HepG2 (cell line): ENCODE results near the gene OASL. TPM values are rescaled to one million over a fixed set of nuclear protein-coding genes. Genes with fewer than 3 reads are reported as not detected.

Experiments used
- ADNP ChIP-seq: sonication (generic); formaldehyde crosslinking; IDR thresholded peaks from 2 replicates; pipeline ENCODE4 v1.4.0; 2020; ENCODE audit warnings: missing genetic modification reagents
- BCLAF1 ChIP-seq: fragments of 450-650 bp; IDR thresholded peaks from 2 replicates; pipeline ENCODE4 v1.6.1; 2017; ENCODE audit warnings: mild to moderate bottlenecking
- CENPBD1 ChIP-seq: sonication (generic); formaldehyde crosslinking; IDR thresholded peaks from 2 replicates; pipeline ENCODE4 v1.8.0; 2022; ENCODE audit warnings: missing genetic modification reagents, low read depth, mild to moderate bottlenecking, borderline replicate concordance
- FOXO4 ChIP-seq: sonication (generic); formaldehyde crosslinking; conservative IDR thresholded peaks from 2 replicates; pipeline ENCODE4 v1.8.1; 2023; ENCODE audit warnings: missing genetic modification reagents
- GPBP1L1 ChIP-seq: sonication (generic); formaldehyde crosslinking; IDR thresholded peaks from 2 replicates; pipeline ENCODE4 v1.5.0; 2020; ENCODE audit warnings: mild to moderate bottlenecking, missing genetic modification reagents
- HCFC1 ChIP-seq: fragments of 150-350 bp; IDR thresholded peaks from 2 replicates; pipeline ENCODE4 v1.6.1; 2014; ENCODE audit warnings: low read depth, low read length
- KAT8 ChIP-seq: IDR thresholded peaks from 2 replicates; pipeline ENCODE4 v1.6.1; 2016; ENCODE audit warnings: missing genetic modification reagents, missing compliant biosample characterization
- MYPOP ChIP-seq: sonication (generic); formaldehyde crosslinking; IDR thresholded peaks from 2 replicates; pipeline ENCODE4 v1.8.1; 2023; ENCODE audit warnings: mild to moderate bottlenecking, moderate library complexity, missing genetic modification reagents
- RFX3 ChIP-seq: IDR thresholded peaks from 2 replicates; pipeline ENCODE4 v1.6.1; 2016; ENCODE audit warnings: missing biosample characterization, missing genetic modification reagents
- RFXAP ChIP-seq: sonication (generic); formaldehyde crosslinking; IDR thresholded peaks from 2 replicates; pipeline ENCODE4 v1.4.0; 2020; ENCODE audit warnings: missing genetic modification reagents, borderline replicate concordance
- SKI ChIP-seq: fragments of 450-650 bp; IDR thresholded peaks from one replicate; pipeline ENCODE4 v1.6.1; 2018; ENCODE audit warnings: mild to moderate bottlenecking; ENCODE audit not compliant: partially characterized antibody
- SRF ChIP-seq: IDR thresholded peaks from 2 replicates; pipeline ENCODE4 v1.6.1; 2011; ENCODE audit warnings: mild to moderate bottlenecking, low read depth, low read length, moderate library complexity
- SRSF9 ChIP-seq: fragments of 200-400 bp; formaldehyde crosslinking; IDR thresholded peaks from 2 replicates; pipeline ENCODE4 v1.6.1; 2018; ENCODE audit warnings: borderline replicate concordance, mild to moderate bottlenecking, low read depth, low read length; ENCODE audit not compliant: insufficient read depth, poor library complexity, severe bottlenecking
- TBX3 ChIP-seq: fragments of 450-650 bp; IDR thresholded peaks from 2 replicates; pipeline ENCODE4 v1.6.1; 2017; ENCODE audit warnings: antibody characterized with exemption, mild to moderate bottlenecking, inconsistent platforms, borderline replicate concordance
- TCF7L2 ChIP-seq: IDR thresholded peaks from 2 replicates; pipeline ENCODE4 v1.6.1; 2011; ENCODE audit warnings: mild to moderate bottlenecking, low read depth, low read length, moderate library complexity
- TGIF2 ChIP-seq: IDR thresholded peaks from 2 replicates; pipeline ENCODE4 v1.6.1; 2016; ENCODE audit warnings: control low read depth, missing compliant biosample characterization
- XRCC5 ChIP-seq: fragments of 200-400 bp; formaldehyde crosslinking; optimal IDR thresholded peaks from 2 replicates; pipeline ENCODE3; 2017; ENCODE audit warnings: mild to moderate bottlenecking, low read length
- ZNF484 ChIP-seq: sonication (generic); formaldehyde crosslinking; IDR thresholded peaks from 2 replicates; pipeline ENCODE4 v1.5.1; 2020; ENCODE audit warnings: mild to moderate bottlenecking, low read depth, missing genetic modification reagents, borderline replicate concordance
- ZNF562 ChIP-seq: sonication (generic); formaldehyde crosslinking; IDR thresholded peaks from 2 replicates; pipeline ENCODE4 v1.8.0; 2022; ENCODE audit warnings: missing genetic modification reagents, borderline replicate concordance
- ZNF670 ChIP-seq: sonication (generic); formaldehyde crosslinking; IDR thresholded peaks from 2 replicates; pipeline ENCODE4 v1.8.0; 2022; ENCODE audit warnings: mild to moderate bottlenecking, missing genetic modification reagents, borderline replicate concordance
- ZNF737 ChIP-seq: sonication (generic); formaldehyde crosslinking; IDR thresholded peaks from 2 replicates; pipeline ENCODE4 v1.5.0; 2020; ENCODE audit warnings: missing genetic modification reagents, mild to moderate bottlenecking, borderline replicate concordance
- ZNF891 ChIP-seq: sonication (generic); formaldehyde crosslinking; IDR thresholded peaks from 2 replicates; pipeline ENCODE4 v1.5.0; 2020; ENCODE audit warnings: mild to moderate bottlenecking, missing genetic modification reagents
- ZSCAN20 ChIP-seq: sonication (generic); formaldehyde crosslinking; IDR thresholded peaks from 2 replicates; pipeline ENCODE4 v1.4.0; 2020; ENCODE audit warnings: missing genetic modification reagents, mild to moderate bottlenecking, borderline replicate concordance
- polyA plus RNA-seq, 8 experiments: library from polyadenylated mRNA; depleted of rRNA in 3 of 8; stranded (reverse) in 7 of 8; unstranded in 1 of 8; fragments of >200 nt; fragmentation: Illumina TruSeq in 4 of 8; extraction: Trizol in 4 of 8; gene quantifications; 2 replicates each; pipeline versions ENCODE4 v1.2.1 to v1.2.3, GENCODE V29; 2011 to 2016; ENCODE audit warnings: low read depth in 4 of 8, missing spikeins in 1 of 8, mixed read lengths in 1 of 8; ENCODE audit not compliant: insufficient read depth in 1 of 8
- total RNA-seq, 5 experiments: library from RNA; depleted of rRNA; stranded (reverse); fragments of >200 nt; fragmentation: Illumina TruSeq; extraction: Trizol; gene quantifications; 2 replicates each; pipeline ENCODE4 v1.2.3, GENCODE V29; 2016; ENCODE audit warnings: low read depth in 1 of 5

Gene OASL
- total and polyA plus RNA-seq, 2 of the 13 experiments (the other 11 are each of a cell fraction or from before 2014, with no cell fraction given) = 0.11 to 0.22 TPM

GRCh38 chr12:120979862-120980696 is 59.0 kb downstream of the OASL start (continued):
- TF ChIP-seq FOXO4 (CRISPR knock-in tag) (no peak), HCFC1 (no peak), TBX3 (no peak), ZNF484 (no peak), CENPBD1 (no peak), RFXAP (CRISPR knock-in tag) (no peak), ZNF670 (0 out of 2 replicates have a peak, but pooled peaks have one; percentile 49), TGIF2 (CRISPR knock-in tag) (peak; percentile 40; the same call in 1 of the 2 replicates), ZSCAN20 (CRISPR knock-in tag) (0 out of 2 replicates have a peak, but pooled peaks have one; percentile 41), ADNP (CRISPR knock-in tag) (no peak), ZNF562 (CRISPR knock-in tag) (no peak), ZNF891 (CRISPR knock-in tag) (no peak), TCF7L2 (no peak), XRCC5 (no peak), MYPOP (CRISPR knock-in tag) (no peak), SKI (no peak), SRSF9 (no peak), KAT8 (peak; percentile 35; the same call in 1 of the 2 replicates), RFX3 (CRISPR knock-in tag) (no peak), BCLAF1 (no peak), ZNF737 (CRISPR knock-in tag) (no peak), SRF (no peak), GPBP1L1 (no peak)
